Fibroblast of the aortic adventitia (primary cell): ENCODE results near the gene RARRES2. TPM values are rescaled to one million over a fixed set of nuclear protein-coding genes. Genes with fewer than 3 reads are reported as not detected.

Source experiments
- DNase-seq: peaks from one replicate; pipeline ENCODE4 v3.0.0-alpha.2; 2010; ENCODE audit warnings: low read depth
- H3K4me3 ChIP-seq: 2 replicates; pipeline ENCODE4 v1.5.1; 2011; ENCODE audit warnings: low read depth, mild to moderate bottlenecking, control low read depth, low read length, moderate library complexity
- CTCF ChIP-seq: IDR thresholded peaks from 2 replicates; pipeline ENCODE4 v1.5.1; 2011; ENCODE audit warnings: mild to moderate bottlenecking, low read length, control low read depth, inconsistent platforms; ENCODE audit not compliant: insufficient read depth
- total RNA-seq: library from RNA; depleted of rRNA; stranded (reverse); fragments of >200 nt; gene quantifications from 2 replicates; pipeline ENCODE4 v1.2.3, GENCODE V29; 2012; ENCODE audit warnings: low replicate concordance

RARRES2 gene
- total RNA-seq, 1 donor, result 1.4 TPM

GRCh38 chr7:150361807-150362621 is 20.6 kb upstream of the RARRES2 start:
- DNase-seq, result no peak
- H3K4me3 ChIP-seq, result no peak overlapping the region
- TF ChIP-seq CTCF, result no peak

- TF ChIP-seq CTCF, result no peak
- no peak for DNase-seq
- H3K4me3 ChIP-seq, result no peak overlapping the region
Measured at GRCh38 chr7:150361402-150361801, 20.0 kb upstream of the RARRES2 start.

- TF ChIP-seq CTCF, result no peak
- no peak overlapping the region for H3K4me3 ChIP-seq
- no peak for DNase-seq
Measured at GRCh38 chr7:150360363-150361058, 19.1 kb upstream of the RARRES2 start.

GRCh38 chr7:150359622-150360362 is 18.4 kb upstream of the RARRES2 start:
- no peak for DNase-seq
- TF ChIP-seq CTCF, result no peak
- no peak overlapping the region for H3K4me3 ChIP-seq

GRCh38 chr7:150358988-150359621 is 17.7 kb upstream of the RARRES2 start:
- no peak for TF ChIP-seq CTCF
- no peak for DNase-seq
- no peak overlapping the region for H3K4me3 ChIP-seq

GRCh38 chr7:150358433-150358832 is 17.0 kb upstream of the RARRES2 start:
- TF ChIP-seq CTCF, result no peak
- no peak overlapping the region for H3K4me3 ChIP-seq
- DNase-seq, result no peak
